ENCODE data around the gene CORO6. TPM values are rescaled to one million over a fixed set of nuclear protein-coding genes. Genes with fewer than 3 reads are reported as not detected.

CORO6 gene
- total RNA-seq, 1 donor from 2014 or later = 22.0 TPM

DNA sequence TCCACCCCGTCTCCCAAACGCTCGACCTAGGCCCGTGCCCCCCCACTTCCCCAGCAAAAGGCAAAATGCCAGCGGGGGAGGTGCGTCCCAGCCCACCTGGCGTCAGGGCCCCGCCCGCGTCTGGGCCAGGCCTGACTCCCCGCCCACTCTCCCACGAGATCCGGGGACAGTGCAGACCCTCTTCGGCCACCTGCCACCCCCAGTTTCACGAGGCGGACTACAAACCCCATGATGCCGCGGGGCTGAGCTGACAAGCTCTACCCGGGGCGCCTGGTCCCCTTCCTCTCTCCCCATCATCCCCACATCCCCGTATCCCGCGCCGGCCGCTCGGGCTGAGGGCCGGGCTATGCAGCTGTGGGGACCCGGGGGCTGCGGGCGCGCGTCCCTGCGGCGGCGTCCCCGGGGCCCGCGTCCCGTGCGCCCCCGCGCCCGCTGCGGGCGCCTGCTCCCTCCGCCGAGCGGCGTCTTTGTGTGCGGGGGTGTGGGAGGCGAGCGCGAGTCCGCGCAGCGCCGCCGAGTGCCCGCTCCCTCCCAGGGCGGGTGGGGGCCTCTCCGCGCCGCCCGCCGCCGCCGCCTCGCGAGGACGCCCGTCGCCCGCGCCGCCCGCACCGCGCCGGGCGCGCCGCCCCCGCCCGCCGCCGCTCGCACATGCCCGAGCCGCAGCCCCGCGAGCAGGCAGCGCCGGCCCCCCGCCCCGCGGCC is 29.7 kb downstream of the CORO6 start, which contains the start of gene ANKRD13B:
Gene ANKRD13B, plus strand, starts transcription at position 283 of the 702 bp plus-strand sequence. CDS start 490 bp downstream, outside the sequence.
- peaks cover 34 to 45% of the 10 kb centered on the region in 2 donors for H3K4me1 ChIP-seq
- TF ChIP-seq, protein P1, sequence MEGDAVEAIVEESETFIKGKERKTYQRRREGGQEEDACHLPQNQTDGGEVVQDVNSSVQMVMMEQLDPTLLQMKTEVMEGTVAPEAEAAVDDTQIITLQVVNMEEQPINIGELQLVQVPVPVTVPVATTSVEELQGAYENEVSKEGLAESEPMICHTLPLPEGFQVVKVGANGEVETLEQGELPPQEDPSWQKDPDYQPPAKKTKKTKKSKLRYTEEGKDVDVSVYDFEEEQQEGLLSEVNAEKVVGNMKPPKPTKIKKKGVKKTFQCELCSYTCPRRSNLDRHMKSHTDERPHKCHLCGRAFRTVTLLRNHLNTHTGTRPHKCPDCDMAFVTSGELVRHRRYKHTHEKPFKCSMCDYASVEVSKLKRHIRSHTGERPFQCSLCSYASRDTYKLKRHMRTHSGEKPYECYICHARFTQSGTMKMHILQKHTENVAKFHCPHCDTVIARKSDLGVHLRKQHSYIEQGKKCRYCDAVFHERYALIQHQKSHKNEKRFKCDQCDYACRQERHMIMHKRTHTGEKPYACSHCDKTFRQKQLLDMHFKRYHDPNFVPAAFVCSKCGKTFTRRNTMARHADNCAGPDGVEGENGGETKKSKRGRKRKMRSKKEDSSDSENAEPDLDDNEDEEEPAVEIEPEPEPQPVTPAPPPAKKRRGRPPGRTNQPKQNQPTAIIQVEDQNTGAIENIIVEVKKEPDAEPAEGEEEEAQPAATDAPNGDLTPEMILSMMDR (IDR thresholded peaks at IDR 0.05) = no peak
- no peaks in the 10 kb centered on the region for H3K27me3 ChIP-seq
- no peak for DNase-seq (ENCODE audit: low spot score in 2 of 2)
- H3K9me3 ChIP-seq = no peaks in the 10 kb centered on the region
- H3K4me3 ChIP-seq = peak within 1 kb of the TSS; percentile 84 to 88
- no peaks in the 10 kb centered on the region for H3K36me3 ChIP-seq
- intact Hi-C loops (cut with DNase I) = loop anchor here (5.0 kb wide), 1 partner anchor 169 kb away; no protein-coding TSS in a partner anchor
- peak within 1 kb of the TSS; percentile 87 to 95 for H3K27ac ChIP-seq

DNA sequence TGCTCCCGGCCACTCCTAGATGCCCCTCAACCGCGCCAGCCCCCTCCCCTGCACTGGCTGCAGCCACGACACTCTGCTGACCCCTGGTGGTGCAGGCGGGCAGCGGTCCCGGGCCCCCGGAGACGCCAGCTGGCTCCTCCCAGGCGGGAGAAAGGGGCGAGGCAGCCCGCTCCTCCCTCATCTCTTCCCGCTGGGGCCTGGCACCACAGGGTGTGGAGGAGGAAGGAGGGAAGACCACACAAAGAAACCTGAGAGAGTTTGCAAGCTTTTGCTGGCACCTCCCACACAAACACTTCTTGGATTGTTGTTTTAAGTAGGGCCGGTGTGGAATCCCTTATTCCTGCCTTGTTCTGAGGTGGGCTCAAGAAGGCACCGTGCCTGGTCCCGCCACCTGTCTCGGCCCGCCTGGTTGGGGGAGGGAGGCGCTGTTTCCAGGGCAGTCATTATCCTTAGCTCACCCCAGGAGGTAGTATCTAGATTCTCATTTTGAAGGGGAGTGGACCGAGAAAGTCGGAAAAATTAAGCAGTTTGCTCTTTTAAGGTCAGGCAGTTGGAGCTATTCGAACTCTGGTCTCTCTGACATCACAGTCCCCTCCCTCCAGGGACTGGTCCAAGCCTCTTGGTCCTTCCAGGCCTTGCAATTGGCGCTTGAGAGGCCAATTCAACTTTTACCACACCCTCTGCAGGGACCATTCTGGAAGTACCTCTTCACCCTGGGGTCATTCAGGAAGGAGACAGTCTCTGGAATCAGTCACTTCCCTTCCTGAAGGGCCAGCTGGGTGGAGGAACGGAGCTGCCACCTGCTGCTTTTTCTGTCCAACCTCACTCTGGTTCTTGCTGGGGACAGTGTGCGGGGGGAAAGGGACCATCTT is 30.7 kb downstream of the CORO6 start:
- Histone ChIP-seq H3K4me3 (peak overlapping the region; percentile 84 to 88), H3K9me3 (no peaks in the 10 kb centered on the region), H3K27me3 (no peaks in the 10 kb centered on the region), H3K36me3 (no peaks in the 10 kb centered on the region), H3K27ac (peak overlapping the region; percentile 87 to 95), H3K4me1 (peaks cover 36 to 51% of the 10 kb centered on the region in 2 donors)
- intact Hi-C loops (cut with DNase I) = loop anchor here (1.0 to 5.0 kb wide), 5 partner anchors 12 to 339 kb away; partner anchors contain the start of gene SSH2
- TF ChIP-seq, protein P1 (IDR thresholded peaks at IDR 0.05) = peak; percentile 93 to 94 (median 94)
- DNase-seq (ENCODE audit: low spot score in 2 of 2) = peak in 1 of 2 donors; percentile 91

DNA sequence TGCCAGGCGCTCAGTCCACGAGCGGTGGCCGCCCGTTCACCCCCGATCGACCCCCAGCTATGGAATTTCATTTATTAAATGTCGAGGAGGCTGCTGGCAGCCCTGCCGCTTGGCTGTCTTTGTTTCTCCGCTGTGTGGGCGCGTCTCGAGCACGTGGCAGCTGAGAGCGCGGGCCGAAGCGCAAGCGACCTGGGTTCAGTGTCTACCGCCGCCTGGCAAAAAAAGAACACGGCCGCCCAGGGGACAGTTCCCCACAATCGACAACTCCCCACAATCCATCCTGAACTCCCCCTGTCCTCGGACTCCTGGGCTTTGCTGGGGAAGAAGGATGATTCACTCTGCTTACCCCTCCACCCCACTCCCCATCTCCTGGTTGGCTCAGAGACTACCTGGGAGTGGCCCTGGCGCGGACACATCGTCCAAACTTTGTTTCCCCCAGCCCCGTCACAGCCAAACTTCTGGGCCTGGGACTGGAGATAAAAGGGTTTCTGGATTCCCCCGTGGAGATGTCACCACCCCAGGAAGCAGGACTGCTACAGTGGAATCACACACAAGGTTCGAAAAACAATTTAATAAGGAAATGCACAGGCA is 31.5 kb downstream of the CORO6 start:
- intact Hi-C loops (cut with DNase I) = loop anchor here (1.0 to 5.0 kb wide), 5 partner anchors 11 to 340 kb away; partner anchors contain the start of gene SSH2
- peaks cover 36 to 55% of the 10 kb centered on the region in 2 donors for H3K4me1 ChIP-seq

DNA sequence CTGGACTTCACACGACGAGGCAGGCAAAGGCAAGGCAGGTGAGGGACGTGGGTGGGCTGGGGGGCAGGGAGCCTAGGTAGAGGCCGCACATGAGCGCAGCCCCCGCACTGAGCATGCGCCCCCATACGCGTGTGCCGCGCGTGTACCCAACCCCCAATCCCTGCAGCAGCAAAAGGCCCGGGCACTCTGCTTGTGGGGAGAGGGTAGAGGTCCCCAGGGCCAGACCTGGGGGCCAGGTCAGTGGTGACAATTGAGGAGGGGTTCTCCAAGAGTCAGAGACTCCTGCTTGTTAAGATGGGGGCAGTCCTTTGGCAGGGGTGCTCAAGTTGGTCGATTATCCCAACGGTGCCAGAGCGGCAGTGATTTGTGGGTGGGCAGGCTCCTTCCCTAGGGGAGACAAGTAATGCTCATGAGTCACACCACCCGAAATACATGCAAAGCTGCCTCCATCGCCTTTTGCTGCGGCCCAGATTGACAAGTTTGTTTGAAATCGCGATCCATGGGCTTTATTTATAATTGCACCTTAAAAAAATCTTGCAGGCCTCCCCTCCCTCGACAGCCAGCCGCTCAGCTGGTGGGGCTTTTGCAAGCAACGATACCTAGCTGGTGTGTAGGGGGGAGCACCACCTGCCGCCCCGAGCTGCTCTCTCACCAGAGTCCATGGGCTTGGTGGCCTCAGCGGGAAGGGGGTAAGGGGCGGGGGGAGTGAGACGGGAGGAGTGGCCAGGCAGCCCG is 32.1 kb downstream of the CORO6 start:
- DNase-seq (ENCODE audit: low spot score in 2 of 2) = no peak
- Histone ChIP-seq H3K36me3 (no peaks in the 10 kb centered on the region), H3K4me3 (peak overlapping the region; percentile 84 to 88), H3K27me3 (no peaks in the 10 kb centered on the region), H3K9me3 (no peaks in the 10 kb centered on the region), H3K27ac (peak overlapping the region; percentile 87 to 95), H3K4me1 (peaks cover 36 to 55% of the 10 kb centered on the region in 2 donors)
- intact Hi-C loops (cut with DNase I) = loop anchor here (1.0 to 5.0 kb wide), 5 partner anchors 10 to 340 kb away; partner anchors contain the start of gene SSH2
- TF ChIP-seq, protein P1 (IDR thresholded peaks at IDR 0.05) = no peak

More for the DNA sequence above, 31.5 kb downstream of the CORO6 start:
- no peak for DNase-seq (ENCODE audit: low spot score in 2 of 2)
- Histone ChIP-seq H3K27me3 (no peaks in the 10 kb centered on the region), H3K27ac (peak overlapping the region; percentile 87 to 95), H3K9me3 (no peaks in the 10 kb centered on the region), H3K36me3 (no peaks in the 10 kb centered on the region), H3K4me3 (peak overlapping the region; percentile 84 to 88)
- TF ChIP-seq, protein P1 (IDR thresholded peaks at IDR 0.05) = no peak

All from ascending aorta (tissue), 2 donors.